ENCODE measurements around the gene PELI3.
"Not testable (repeated sequence)": the region's sequence is repeated elsewhere in the genome, so short reads cannot be mapped to it uniquely, and the experiment has no call there.

The PELI3 gene

GRCh38 chr11:66447012-66447411, 19.7 kb upstream of the PELI3 start:
- no peak for DNase-seq

GRCh38 chr11:66448523-66448922, 18.2 kb upstream of the PELI3 start:
- DNase-seq = no peak

GRCh38 chr11:66450560-66450959, 16.1 kb upstream of the PELI3 start:
- DNase-seq = no peak

GRCh38 chr11:66451663-66452062, 15.0 kb upstream of the PELI3 start:
- no peak for DNase-seq

- DNase-seq = no peak
Measured at GRCh38 chr11:66454247-66454646, 12.5 kb upstream of the PELI3 start.

GRCh38 chr11:66454828-66455227, 11.9 kb upstream of the PELI3 start:
- DNase-seq = no peak

- no peak for DNase-seq
Measured at GRCh38 chr11:66457826-66458225, 8.9 kb upstream of the PELI3 start.

- no peak for DNase-seq
Measured at GRCh38 chr11:66459138-66459778, 7.4 kb upstream of the PELI3 start.

GRCh38 chr11:66462010-66462409, 4.7 kb upstream of the PELI3 start:
- no peak for DNase-seq

- no peak for DNase-seq
Measured at GRCh38 chr11:66462911-66463310, 3.8 kb upstream of the PELI3 start.

GRCh38 chr11:66464116-66464515, 2.6 kb upstream of the PELI3 start:
- DNase-seq = not testable (repeated sequence)

- DNase-seq = no peak
Measured at GRCh38 chr11:66464916-66465315, 1.8 kb upstream of the PELI3 start.

- no peak for DNase-seq
Measured at GRCh38 chr11:66465373-66466224, 1.1 kb upstream of the PELI3 start.

- DNase-seq = peak; percentile 52 to 55
Measured at GRCh38 chr11:66467034-66467659, 442 bp downstream of the PELI3 start.

GRCh38 chr11:66467756-66468155, 1.1 kb downstream of the PELI3 start:
- DNase-seq = peak; percentile 30 to 52

- no peak for DNase-seq
Measured at GRCh38 chr11:66468691-66469090, 2.0 kb downstream of the PELI3 start.

GRCh38 chr11:66469441-66469840, 2.7 kb downstream of the PELI3 start:
- DNase-seq = no peak

GRCh38 chr11:66470015-66470414, 3.3 kb downstream of the PELI3 start:
- DNase-seq = no peak

GRCh38 chr11:66471142-66471541, 4.4 kb downstream of the PELI3 start:
- DNase-seq = no peak

- DNase-seq = no peak
Measured at GRCh38 chr11:66472054-66472453, 5.3 kb downstream of the PELI3 start.

- no peak for DNase-seq
Measured at GRCh38 chr11:66473167-66473566, 6.5 kb downstream of the PELI3 start.

- DNase-seq = no peak
Measured at GRCh38 chr11:66473608-66474515, 7.2 kb downstream of the PELI3 start.
